HCT116 (cell line): Measurements from ENCODE around the gene SSU72. TPM values are rescaled to one million over a fixed set of nuclear protein-coding genes. Genes with fewer than 3 reads are reported as not detected.

Source experiments
- ATAC-seq: fragments of 200-7000 bp; cut with Tn5 transposase; 2 replicates; pipeline ENCODE4 v1.9.1; 2020; ENCODE audit warnings: mild to moderate bottlenecking, moderate library complexity
- BruUV-seq: library from RNA; stranded (reverse); fragments of 400-500 nt; replicated peaks from 2 replicates; lab custom pipeline; 2021; lab: Mats Ljungman, UMichigan
- CTCF ChIA-PET: fragments of 300-600 bp; sonication (Branson Sonifier 250); formaldehyde crosslinking; loops from one replicate; lab custom pipeline; 2021; ENCODE audit warnings: antibody characterized with exemption; lab: Charles Lee
- POLR2A ChIA-PET: fragments of 300-600, 350-600 bp; sonication (Branson Sonifier 250); formaldehyde crosslinking; loops from one replicate; lab custom pipeline; 2021; ENCODE audit warnings: antibody characterized with exemption; lab: Charles Lee
- RAD21 ChIA-PET, 2 experiments: fragments of 300-600 bp; sonication (Branson Sonifier 250); formaldehyde crosslinking; loops; one replicate each; lab custom pipeline; 2023; ENCODE audit warnings: low total read pairs in 2 of 2; ENCODE audit not compliant: uncharacterized antibody in 2 of 2, unreplicated experiment in 2 of 2, low non-redundant PET in 1 of 2; lab: Charles Lee
- DNase-seq: peaks from one replicate; pipeline ENCODE4 v3.0.0-alpha.2; 2010; ENCODE audit warnings: low read depth, low spot score
- H2AFZ ChIP-seq: fragments of 200-600 bp; shearing (Covaris generic), sonication (generic); 2 replicates; pipeline ENCODE4 v1.6.1; 2017; ENCODE audit warnings: low read depth, mixed run types, mixed read lengths, antibody characterized with exemption, low read length; ENCODE audit not compliant: poor library complexity, severe bottlenecking
- H3K27ac ChIP-seq: 2 replicates; pipeline ENCODE4 v1.5.1; 2012; ENCODE audit warnings: low read depth, low read length
- H3K27me3 ChIP-seq: fragments of 200-600 bp; sonication (generic); 2 replicates; pipeline ENCODE4 v1.6.1; 2016; ENCODE audit warnings: mixed run types, low read length, mixed read lengths; ENCODE audit not compliant: insufficient read depth
- H3K36me3 ChIP-seq, 2 experiments: fragments of 200-500 bp in 1 of 2; fragments of 200-600 bp in 1 of 2; sonication (Bioruptor generic) in 1 of 2; sonication (generic) in 1 of 2; 2 replicates each; pipeline versions ENCODE4 v1.5.1 to v1.6.1; 2014 to 2016; ENCODE audit warnings: low read length in 2 of 2, inconsistent platforms in 1 of 2, mixed read lengths in 1 of 2, mixed run types in 1 of 2; ENCODE audit not compliant: insufficient read depth in 2 of 2, control insufficient read depth in 1 of 2
- H3K4me1 ChIP-seq, 2 experiments: fragments of 200-600 bp in 1 of 2; sonication (generic) in 1 of 2; 2 replicates each; pipeline versions ENCODE4 v1.5.1 to v1.6.1; 2012 to 2017; ENCODE audit warnings: low read length in 2 of 2, inconsistent platforms in 1 of 2, mild to moderate bottlenecking in 1 of 2, mixed read lengths in 1 of 2, mixed run types in 1 of 2, moderate library complexity in 1 of 2; ENCODE audit not compliant: insufficient read depth in 2 of 2, control insufficient read depth in 1 of 2
- H3K4me2 ChIP-seq: fragments of 200-600 bp; sonication (generic); 2 replicates; pipeline ENCODE4 v1.6.1; 2017; ENCODE audit warnings: mixed run types, low read length, mixed read lengths
- H3K4me3 ChIP-seq, 2 experiments: fragments of 200-600 bp in 1 of 2; sonication (generic) in 1 of 2; replicated peaks in 1 of 2; 2 replicates each; pipeline ENCODE4 v1.5.1; 2011 to 2016; ENCODE audit warnings: low read length in 2 of 2, control low read depth in 1 of 2, low read depth in 1 of 2, mild to moderate bottlenecking in 1 of 2, mixed read lengths in 1 of 2, mixed run types in 1 of 2
- H3K79me2 ChIP-seq: fragments of 200-600 bp; sonication (generic); 2 replicates; pipeline ENCODE4 v1.6.1; 2017; ENCODE audit warnings: mild to moderate bottlenecking, mixed run types, low read length, moderate library complexity, mixed read lengths; ENCODE audit not compliant: insufficient read depth
- H3K9ac ChIP-seq: fragments of 200-600 bp; sonication (generic); 2 replicates; pipeline ENCODE4 v1.6.1; 2016; ENCODE audit warnings: low read length, mixed read lengths
- H3K9me2 ChIP-seq: fragments of 200-600 bp; sonication (generic), shearing (Covaris generic); 2 replicates; pipeline ENCODE4 v1.6.1; 2017; ENCODE audit warnings: mixed run types, mild to moderate bottlenecking, moderate library complexity; ENCODE audit not compliant: insufficient read depth
- H3K9me3 ChIP-seq, 2 experiments: fragments of 200-500 bp in 1 of 2; fragments of 200-600 bp in 1 of 2; sonication (Bioruptor generic) in 1 of 2; sonication (generic) in 1 of 2; 2 replicates each; pipeline ENCODE4 v1.6.1; 2014 to 2017; ENCODE audit warnings: low read length in 2 of 2, mixed read lengths in 2 of 2, inconsistent platforms in 1 of 2, low read depth in 1 of 2, mild to moderate bottlenecking in 1 of 2, mixed run types in 1 of 2, moderate library complexity in 1 of 2; ENCODE audit not compliant: control insufficient read depth in 1 of 2, insufficient read depth in 1 of 2
- H4K20me1 ChIP-seq: fragments of 200-600 bp; sonication (generic), shearing (Covaris generic); 2 replicates; pipeline ENCODE4 v1.6.1; 2017; ENCODE audit warnings: mixed run types, mild to moderate bottlenecking, moderate library complexity; ENCODE audit not compliant: insufficient read depth
- ATF3 ChIP-seq: IDR thresholded peaks from 2 replicates; pipeline ENCODE4 v1.6.1; 2012
- CBX3 ChIP-seq: IDR thresholded peaks from 2 replicates; pipeline ENCODE4 v1.6.1; 2012; ENCODE audit warnings: low read depth
- EZH2 ChIP-seq: fragments of 200-600 bp; sonication (generic); IDR thresholded peaks from 2 replicates; pipeline ENCODE4 v1.6.1; 2017; ENCODE audit warnings: antibody characterized with exemption, mixed run types
- POLR2A ChIP-seq: IDR thresholded peaks from 2 replicates; pipeline ENCODE4 v1.7.0; 2011; ENCODE audit warnings: borderline replicate concordance; ENCODE audit not compliant: insufficient read depth, insufficient read length; ENCODE audit errors: extremely low read depth
- POLR2AphosphoS5 ChIP-seq: IDR thresholded peaks from 2 replicates; pipeline ENCODE4 v1.6.1; 2011; ENCODE audit warnings: mild to moderate bottlenecking, low read depth, low read length, moderate library complexity
- RAD21 ChIP-seq: IDR thresholded peaks from 2 replicates; pipeline ENCODE4 v1.6.1; 2012; ENCODE audit warnings: low read depth, mild to moderate bottlenecking
- SRF ChIP-seq: IDR thresholded peaks from 2 replicates; pipeline ENCODE4 v1.6.1; 2012; ENCODE audit warnings: low read depth
- intact Hi-C: fragments of 100-400 bp; cut with micrococcal nuclease; formaldehyde crosslinking; loops from 2 replicates; pipeline ENCODE4 v1.10.0; 2022
- total RNA-seq: library from RNA; stranded (reverse); gene quantifications from one replicate; pipeline ENCODE4 v1.2.1, GENCODE V29; 2021; ENCODE audit not compliant: unreplicated experiment
- TF ChIP-seq, protein P1 (sequence below): IDR thresholded peaks from 2 replicates; pipeline ENCODE4 v1.6.1; 2012
- TF ChIP-seq, protein P2 (sequence below): IDR thresholded peaks from 2 replicates; pipeline ENCODE4 v1.6.1; 2011; ENCODE audit warnings: mild to moderate bottlenecking, low read length, moderate library complexity; ENCODE audit not compliant: insufficient replicate concordance; ENCODE audit errors: extremely low read depth

Gene SSU72
- total RNA-seq, 1 experiment from 2014 or later, result 134 TPM

GRCh38 chr1:1563688-1564087 lies 11.0 kb downstream of the SSU72 start:
- DNase-seq (no peak), ATAC-seq (no peak)
- H2AFZ ChIP-seq, result no peak overlapping the region
- H3K4me1 ChIP-seq, result no peaks in the 10 kb centered on the region
- RAD21 ChIA-PET, result no interaction called here
- H3K4me3 ChIP-seq, result no peak overlapping the region
- BruUV-seq, result no TSS peak
- TF ChIP-seq POLR2A, result no peak
- no peaks in the 10 kb centered on the region for H3K9me2 ChIP-seq
- no peaks in the 10 kb centered on the region for H3K9me3 ChIP-seq
- no peaks in the 10 kb centered on the region for H3K27me3 ChIP-seq
- CTCF ChIA-PET, result no interaction called here
- POLR2A ChIA-PET, result no interaction called here
- no peak overlapping the region for H3K9ac ChIP-seq
- no peak overlapping the region for H3K27ac ChIP-seq
- H3K36me3 ChIP-seq, result peaks cover 9 to 47% of the 10 kb centered on the region in 2 experiments
- peaks cover 87% of the 10 kb centered on the region for H3K79me2 ChIP-seq
- intact Hi-C loops, result no loop called here
- H4K20me1 ChIP-seq, result peaks cover 27% of the 10 kb centered on the region; the same call in 1 of the 2 replicates
- H3K4me2 ChIP-seq, result no peak overlapping the region

DNA sequence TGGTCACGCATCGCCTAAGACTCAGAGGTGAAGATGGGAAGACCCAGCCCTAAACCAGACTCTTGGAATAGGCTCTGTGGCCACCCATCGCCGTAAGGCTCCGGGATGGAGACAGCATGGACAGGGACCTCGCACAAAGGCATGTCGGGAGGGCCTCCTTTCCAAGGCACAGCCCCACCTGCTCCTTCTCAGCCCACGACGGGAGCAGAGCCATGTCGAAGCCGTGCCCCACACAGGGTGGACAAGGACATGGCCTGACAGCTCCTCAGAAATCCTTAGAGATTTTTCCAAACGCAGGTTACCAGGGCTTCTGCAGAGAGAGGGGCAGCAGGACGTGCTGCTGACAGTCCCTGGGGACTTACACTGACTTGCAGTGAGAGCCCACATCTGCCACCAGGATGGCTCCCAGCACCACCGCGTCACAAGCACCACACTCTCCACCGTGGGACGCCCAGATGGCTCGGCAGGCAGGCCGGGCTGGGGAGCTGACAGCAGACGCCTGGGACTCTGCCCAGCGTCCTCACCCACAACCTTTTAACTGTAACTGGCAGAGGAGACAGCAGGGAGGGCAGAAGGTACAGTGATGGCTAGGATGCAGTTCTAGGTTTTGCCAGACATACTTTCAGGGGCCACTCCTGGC lies 12.0 kb downstream of the SSU72 start:
- Histone ChIP-seq H3K9ac (no peak overlapping the region), H3K9me3 (no peaks in the 10 kb centered on the region), H4K20me1 (peaks cover 23% of the 10 kb centered on the region; the same call in 1 of the 2 replicates), H3K4me3 (no peak overlapping the region), H3K4me2 (no peak overlapping the region), H3K27me3 (no peaks in the 10 kb centered on the region), H3K9me2 (no peaks in the 10 kb centered on the region), H3K36me3 (peaks cover 9 to 47% of the 10 kb centered on the region in 2 experiments), H3K27ac (no peak overlapping the region), H3K79me2 (peaks cover 83% of the 10 kb centered on the region), H3K4me1 (peaks cover 0 to 2% of the 10 kb centered on the region in 2 experiments; a peak in 1 of 4 replicates), H2AFZ (no peak overlapping the region)
- RAD21 ChIA-PET, result interaction anchor here in 1 of 2 experiments (0.5 kb wide), 1 partner anchor 64 kb away, joined by 4 read pairs; no protein-coding TSS in a partner anchor
- no TSS peak for BruUV-seq
- intact Hi-C loops, result no loop called here
- ATAC-seq, result no peak
- no peak for TF ChIP-seq ATF3
- TF ChIP-seq, protein P1, sequence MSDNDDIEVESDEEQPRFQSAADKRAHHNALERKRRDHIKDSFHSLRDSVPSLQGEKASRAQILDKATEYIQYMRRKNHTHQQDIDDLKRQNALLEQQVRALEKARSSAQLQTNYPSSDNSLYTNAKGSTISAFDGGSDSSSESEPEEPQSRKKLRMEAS, result no peak
- TF ChIP-seq CBX3, result no peak
- no peak for TF ChIP-seq POLR2AphosphoS5
- TF ChIP-seq, protein P2, sequence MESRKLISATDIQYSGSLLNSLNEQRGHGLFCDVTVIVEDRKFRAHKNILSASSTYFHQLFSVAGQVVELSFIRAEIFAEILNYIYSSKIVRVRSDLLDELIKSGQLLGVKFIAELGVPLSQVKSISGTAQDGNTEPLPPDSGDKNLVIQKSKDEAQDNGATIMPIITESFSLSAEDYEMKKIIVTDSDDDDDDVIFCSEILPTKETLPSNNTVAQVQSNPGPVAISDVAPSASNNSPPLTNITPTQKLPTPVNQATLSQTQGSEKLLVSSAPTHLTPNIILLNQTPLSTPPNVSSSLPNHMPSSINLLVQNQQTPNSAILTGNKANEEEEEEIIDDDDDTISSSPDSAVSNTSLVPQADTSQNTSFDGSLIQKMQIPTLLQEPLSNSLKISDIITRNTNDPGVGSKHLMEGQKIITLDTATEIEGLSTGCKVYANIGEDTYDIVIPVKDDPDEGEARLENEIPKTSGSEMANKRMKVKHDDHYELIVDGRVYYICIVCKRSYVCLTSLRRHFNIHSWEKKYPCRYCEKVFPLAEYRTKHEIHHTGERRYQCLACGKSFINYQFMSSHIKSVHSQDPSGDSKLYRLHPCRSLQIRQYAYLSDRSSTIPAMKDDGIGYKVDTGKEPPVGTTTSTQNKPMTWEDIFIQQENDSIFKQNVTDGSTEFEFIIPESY, result no peak
- TF ChIP-seq RAD21, result no peak
- no peak for TF ChIP-seq EZH2
- no peak for TF ChIP-seq SRF
- POLR2A ChIA-PET, result no interaction called here
- DNase-seq, result no peak
- CTCF ChIA-PET, result no interaction called here
